GM21526 (cell line): ENCODE measurements around the gene APOBEC3H.
A peak's percentile ranks its signal among the peaks of the same experiment; 100 is the strongest.

ENCODE experiments used
- ATAC-seq: cut with Tn5 transposase; IDR thresholded peaks from one replicate; pipeline ENCODE4 v1.9.1; 2021; ENCODE audit warnings: moderate library complexity; ENCODE audit not compliant: unreplicated experiment, low FRiP score

The APOBEC3H gene

DNA sequence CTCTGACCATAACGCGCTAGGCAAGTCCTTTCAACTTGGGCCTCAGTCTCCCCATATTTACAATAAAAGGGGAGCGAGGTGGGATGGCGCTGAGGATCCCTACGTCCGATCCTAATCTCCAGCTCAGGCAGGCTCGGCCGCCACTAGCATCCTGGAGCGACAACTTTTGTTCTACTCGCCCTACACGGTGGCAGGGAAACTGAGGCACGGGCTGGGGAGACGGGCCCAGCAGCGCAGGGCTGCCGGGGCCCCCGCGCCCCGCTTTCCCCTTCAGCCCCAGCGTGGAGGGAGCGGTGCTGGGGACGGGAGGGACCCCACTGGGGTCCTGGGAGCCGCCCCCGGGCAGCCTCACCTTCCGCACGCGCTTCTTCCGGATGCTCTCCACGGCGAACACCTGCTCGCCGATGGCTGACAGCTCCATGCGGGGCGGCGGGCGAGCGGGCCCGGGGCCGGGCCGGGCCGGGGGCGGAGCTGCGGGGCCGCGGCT is 55.0 kb downstream of the APOBEC3H start:
- ATAC-seq, result peak; percentile 1

DNA sequence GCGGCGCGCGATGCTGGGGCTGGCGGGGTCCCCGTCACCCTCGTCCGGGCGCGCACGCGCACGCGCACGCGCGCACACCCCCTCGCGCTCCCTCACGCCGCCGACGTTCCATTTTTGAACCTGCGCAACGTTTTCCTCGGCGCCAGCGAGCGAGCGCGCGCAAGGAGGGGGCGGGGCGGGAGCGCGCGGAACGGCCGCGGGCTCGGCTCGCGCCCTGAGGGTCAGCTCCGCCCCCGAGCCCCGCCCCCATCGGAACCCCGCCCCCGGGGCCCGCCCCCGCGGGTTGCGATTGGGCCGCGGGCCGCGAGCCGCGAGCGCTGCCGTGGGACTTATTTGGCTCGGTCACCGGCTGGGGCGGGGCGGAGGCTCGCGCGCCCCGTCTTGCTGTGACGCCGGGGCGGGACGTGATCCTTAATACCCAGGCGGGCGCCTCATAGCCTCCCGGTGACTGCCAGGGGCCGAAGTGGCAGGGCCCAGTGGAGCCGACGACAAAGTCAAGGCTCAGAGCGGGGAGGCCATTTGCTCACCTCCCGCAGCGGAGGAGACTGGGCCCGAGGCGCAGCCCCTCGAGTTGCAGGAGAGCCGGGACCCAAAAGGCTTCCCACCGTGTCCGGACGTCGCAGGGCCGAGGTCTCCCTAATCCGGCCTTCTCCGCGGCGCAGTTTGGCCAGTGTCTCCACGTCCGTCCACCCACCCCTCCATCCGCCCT is 55.6 kb downstream of the APOBEC3H start, which contains the start of gene CBX7:
CBX7 (minus strand) TSS at position 170 of the 709 bp plus-strand sequence. CDS start 236 bp downstream, outside the sequence.
- ATAC-seq, result peak; percentile 63

DNA sequence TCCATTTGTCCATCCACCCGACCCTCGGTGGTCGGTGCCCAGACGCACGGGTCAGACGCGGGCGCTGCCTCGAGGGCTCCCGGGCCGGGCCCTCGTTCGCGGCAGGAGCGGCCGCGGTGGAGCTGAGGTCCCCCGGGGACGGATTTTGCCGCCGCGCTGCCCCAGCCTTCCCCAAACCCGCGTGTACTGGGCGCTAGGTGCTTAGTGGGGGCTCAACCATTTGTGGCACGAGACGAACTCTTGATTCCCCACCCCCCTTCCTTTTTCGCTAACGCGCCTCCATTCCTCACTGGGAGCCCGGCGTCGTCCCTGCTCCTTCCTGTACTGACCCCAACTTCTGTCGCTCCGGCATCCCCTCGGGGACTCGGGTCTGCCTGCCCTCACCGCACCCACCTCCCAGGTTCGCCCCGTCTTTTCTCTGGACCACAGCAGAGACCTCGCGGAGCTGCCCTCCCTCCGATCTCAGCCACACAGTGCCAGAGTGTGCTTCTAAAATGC is 56.2 kb downstream of the APOBEC3H start:
- no peak for ATAC-seq
